Breast epithelium (tissue), 3 donors: ENCODE measurements around the gene SNCB.

ENCODE experiments used
- POLR2A ChIP-seq: fragments of 450-650 bp; IDR thresholded peaks from one replicate; pipeline ENCODE4 v1.6.1; 2016; ENCODE audit warnings: antibody characterized with exemption, mild to moderate bottlenecking, moderate library complexity
- TF ChIP-seq, protein P1 (sequence below), 3 donors: fragments of 450-650 bp; IDR thresholded peaks; one replicate each; pipeline ENCODE4 v1.5.1; 2016 to 2017; ENCODE audit warnings: antibody characterized with exemption in 3 of 3, mild to moderate bottlenecking in 3 of 3, moderate library complexity in 3 of 3

GRCh38 chr5:176677209-176677939, 47.0 kb upstream of the SNCB start:
- TF ChIP-seq, protein P1, sequence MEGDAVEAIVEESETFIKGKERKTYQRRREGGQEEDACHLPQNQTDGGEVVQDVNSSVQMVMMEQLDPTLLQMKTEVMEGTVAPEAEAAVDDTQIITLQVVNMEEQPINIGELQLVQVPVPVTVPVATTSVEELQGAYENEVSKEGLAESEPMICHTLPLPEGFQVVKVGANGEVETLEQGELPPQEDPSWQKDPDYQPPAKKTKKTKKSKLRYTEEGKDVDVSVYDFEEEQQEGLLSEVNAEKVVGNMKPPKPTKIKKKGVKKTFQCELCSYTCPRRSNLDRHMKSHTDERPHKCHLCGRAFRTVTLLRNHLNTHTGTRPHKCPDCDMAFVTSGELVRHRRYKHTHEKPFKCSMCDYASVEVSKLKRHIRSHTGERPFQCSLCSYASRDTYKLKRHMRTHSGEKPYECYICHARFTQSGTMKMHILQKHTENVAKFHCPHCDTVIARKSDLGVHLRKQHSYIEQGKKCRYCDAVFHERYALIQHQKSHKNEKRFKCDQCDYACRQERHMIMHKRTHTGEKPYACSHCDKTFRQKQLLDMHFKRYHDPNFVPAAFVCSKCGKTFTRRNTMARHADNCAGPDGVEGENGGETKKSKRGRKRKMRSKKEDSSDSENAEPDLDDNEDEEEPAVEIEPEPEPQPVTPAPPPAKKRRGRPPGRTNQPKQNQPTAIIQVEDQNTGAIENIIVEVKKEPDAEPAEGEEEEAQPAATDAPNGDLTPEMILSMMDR (IDR thresholded peaks at IDR 0.05): no peak
- no peak for TF ChIP-seq POLR2A
